Activated T-cell treated with anti-CD3 and anti-CD28 coated beads, Interleukin-2, amount 50 U/mL, for 24 hours (primary cell): ENCODE results near the gene SCG2.

ENCODE experiments used
- DNase-seq: peaks from one replicate; pipeline ENCODE4 v3.0.0-alpha.2; 2020
- H3K27ac Mint-ChIP-seq: 2 replicates; pipeline ENCODE4 v1.8.0; 2020; ENCODE audit warnings: mild to moderate bottlenecking, mixed read lengths
- H3K27me3 Mint-ChIP-seq: 2 replicates; pipeline ENCODE4 v1.8.0; 2020; ENCODE audit warnings: mixed read lengths
- H3K36me3 Mint-ChIP-seq: 2 replicates; pipeline ENCODE4 v1.8.0; 2020; ENCODE audit warnings: low read depth, mixed read lengths
- H3K4me1 Mint-ChIP-seq: 2 replicates; pipeline ENCODE4 v1.8.0; 2020; ENCODE audit warnings: low read depth, mixed read lengths
- H3K4me3 Mint-ChIP-seq: 2 replicates; pipeline ENCODE4 v1.8.0; 2020; ENCODE audit warnings: mild to moderate bottlenecking, moderate library complexity, mixed read lengths
- H3K9me3 Mint-ChIP-seq: 2 replicates; pipeline ENCODE4 v1.8.0; 2020; ENCODE audit warnings: mixed read lengths

The SCG2 gene, protein sequence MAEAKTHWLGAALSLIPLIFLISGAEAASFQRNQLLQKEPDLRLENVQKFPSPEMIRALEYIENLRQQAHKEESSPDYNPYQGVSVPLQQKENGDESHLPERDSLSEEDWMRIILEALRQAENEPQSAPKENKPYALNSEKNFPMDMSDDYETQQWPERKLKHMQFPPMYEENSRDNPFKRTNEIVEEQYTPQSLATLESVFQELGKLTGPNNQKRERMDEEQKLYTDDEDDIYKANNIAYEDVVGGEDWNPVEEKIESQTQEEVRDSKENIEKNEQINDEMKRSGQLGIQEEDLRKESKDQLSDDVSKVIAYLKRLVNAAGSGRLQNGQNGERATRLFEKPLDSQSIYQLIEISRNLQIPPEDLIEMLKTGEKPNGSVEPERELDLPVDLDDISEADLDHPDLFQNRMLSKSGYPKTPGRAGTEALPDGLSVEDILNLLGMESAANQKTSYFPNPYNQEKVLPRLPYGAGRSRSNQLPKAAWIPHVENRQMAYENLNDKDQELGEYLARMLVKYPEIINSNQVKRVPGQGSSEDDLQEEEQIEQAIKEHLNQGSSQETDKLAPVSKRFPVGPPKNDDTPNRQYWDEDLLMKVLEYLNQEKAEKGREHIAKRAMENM

DNA sequence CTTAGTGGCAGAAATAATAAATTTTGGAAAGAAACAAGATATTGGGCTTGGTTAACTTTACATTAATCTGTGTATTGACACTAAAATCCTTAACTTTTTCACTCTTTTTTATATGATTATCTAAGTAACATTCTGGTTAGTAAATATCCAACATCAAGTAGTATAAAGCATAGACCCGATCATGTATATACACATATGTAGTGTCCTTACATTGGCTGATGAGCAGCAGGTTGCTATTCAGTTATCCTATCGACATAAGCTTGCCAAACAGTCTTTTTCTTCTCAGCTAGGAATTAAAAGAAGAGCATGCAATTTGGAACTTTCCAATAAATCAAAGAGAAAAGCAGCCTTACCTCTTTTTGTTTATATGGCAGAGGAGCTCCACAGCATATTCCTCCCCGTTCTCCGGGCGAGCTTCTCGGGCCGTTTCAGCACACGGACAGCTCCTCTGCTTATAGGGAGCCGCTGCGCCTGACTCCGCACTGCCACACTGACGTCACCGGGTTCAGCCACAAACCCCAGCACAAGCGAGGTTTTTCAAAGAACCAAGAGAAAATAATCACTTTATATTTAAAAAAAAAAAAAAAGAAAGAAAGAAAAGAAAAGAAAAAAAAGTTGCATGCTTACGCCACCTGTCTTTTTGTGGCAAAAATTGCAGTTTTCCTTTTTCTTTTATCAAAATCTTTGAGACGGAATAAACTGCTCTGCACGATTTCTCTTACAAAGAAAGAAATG lies at the start of gene SCG2:
Gene SCG2 (minus strand): TSS at position 430 of the 735 bp plus-strand sequence. CDS start 3,079 bp downstream, outside the sequence.
- no peaks in the 10 kb centered on the region for H3K9me3 Mint-ChIP-seq
- H3K36me3 Mint-ChIP-seq, result no peaks in the 10 kb centered on the region
- peak; percentile 37 for DNase-seq
- H3K27me3 Mint-ChIP-seq, result peaks cover 26% of the 10 kb centered on the region
- H3K27ac Mint-ChIP-seq, result no peak within 1 kb of the TSS
- no peak within 1 kb of the TSS for H3K4me3 Mint-ChIP-seq
- H3K4me1 Mint-ChIP-seq, result peaks cover 4% of the 10 kb centered on the region

DNA sequence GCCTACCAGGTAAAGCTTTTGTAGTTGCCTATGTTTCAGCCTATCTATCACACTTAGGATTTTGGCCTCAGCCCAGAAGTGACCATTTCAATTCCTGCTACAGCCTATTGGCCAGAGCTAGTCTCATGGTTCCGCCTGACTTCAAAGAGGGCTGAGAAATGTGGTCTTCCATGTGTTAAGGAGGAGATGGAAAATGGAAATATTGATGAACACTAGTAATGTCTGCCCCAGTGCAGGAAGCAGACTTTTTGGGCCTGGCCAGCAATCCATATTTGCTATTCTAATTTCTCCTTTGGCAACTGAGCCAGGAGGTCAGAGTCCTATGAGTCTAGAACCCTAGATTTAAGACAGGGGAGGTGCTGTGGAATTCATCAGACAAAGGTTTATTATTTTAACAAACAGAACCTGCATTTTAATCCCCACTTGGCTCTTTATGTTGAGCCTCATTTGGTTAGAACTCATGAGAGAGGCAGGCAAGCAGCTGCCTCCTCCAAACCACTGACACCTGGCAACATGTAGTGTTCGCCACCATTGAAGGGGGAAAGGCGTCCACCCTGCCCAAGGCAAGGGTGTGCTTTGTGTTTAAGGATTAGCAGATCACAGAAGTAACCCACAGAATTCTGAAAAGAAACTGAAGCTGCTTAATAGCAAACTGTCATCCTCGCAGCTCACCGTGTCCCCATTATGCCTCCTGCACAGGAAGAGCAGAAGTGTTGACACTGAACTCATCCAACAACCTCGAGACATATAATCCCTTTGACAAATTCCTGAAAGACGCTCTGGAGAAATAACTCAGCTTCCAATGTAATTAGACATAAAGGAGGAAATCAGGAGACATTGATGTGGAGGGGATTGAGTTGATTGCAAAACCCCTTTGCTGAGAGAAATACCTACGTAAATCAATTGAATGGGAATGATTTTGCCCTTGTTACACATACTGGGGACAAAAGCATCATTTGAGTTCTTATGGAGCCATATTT lies 47.7 kb upstream of the SCG2 start:
- no peaks in the 10 kb centered on the region for H3K4me1 Mint-ChIP-seq
- no peak for DNase-seq
- H3K27ac Mint-ChIP-seq, result no peak overlapping the region
- H3K4me3 Mint-ChIP-seq, result no peak overlapping the region
- H3K36me3 Mint-ChIP-seq, result no peaks in the 10 kb centered on the region
- H3K27me3 Mint-ChIP-seq, result peaks cover 8% of the 10 kb centered on the region
- no peaks in the 10 kb centered on the region for H3K9me3 Mint-ChIP-seq

DNA sequence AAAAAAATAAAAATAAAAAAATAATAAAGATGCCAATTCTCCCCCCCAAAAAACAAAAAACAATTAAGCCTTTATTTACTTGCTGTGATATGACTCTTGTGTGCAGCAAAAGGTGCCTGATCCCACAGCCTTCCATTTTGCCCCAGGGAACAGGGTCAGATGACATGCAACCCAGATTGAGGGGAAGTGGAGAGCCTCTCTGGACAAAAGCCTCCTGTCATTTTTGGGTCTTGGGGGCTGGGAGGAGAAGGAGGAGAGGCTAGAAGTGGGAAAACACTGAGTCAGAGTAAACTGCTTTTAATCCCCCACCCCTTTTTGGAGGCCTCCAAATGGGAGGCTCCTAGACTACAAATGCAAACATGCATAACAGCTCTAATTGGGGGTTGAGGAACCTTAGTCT lies 46.6 kb upstream of the SCG2 start:
- H3K27ac Mint-ChIP-seq, result no peak overlapping the region
- DNase-seq, result no peak
- H3K4me1 Mint-ChIP-seq, result no peaks in the 10 kb centered on the region
- no peaks in the 10 kb centered on the region for H3K9me3 Mint-ChIP-seq
- H3K36me3 Mint-ChIP-seq, result no peaks in the 10 kb centered on the region
- H3K27me3 Mint-ChIP-seq, result peaks cover 1% of the 10 kb centered on the region
- no peak overlapping the region for H3K4me3 Mint-ChIP-seq

DNA sequence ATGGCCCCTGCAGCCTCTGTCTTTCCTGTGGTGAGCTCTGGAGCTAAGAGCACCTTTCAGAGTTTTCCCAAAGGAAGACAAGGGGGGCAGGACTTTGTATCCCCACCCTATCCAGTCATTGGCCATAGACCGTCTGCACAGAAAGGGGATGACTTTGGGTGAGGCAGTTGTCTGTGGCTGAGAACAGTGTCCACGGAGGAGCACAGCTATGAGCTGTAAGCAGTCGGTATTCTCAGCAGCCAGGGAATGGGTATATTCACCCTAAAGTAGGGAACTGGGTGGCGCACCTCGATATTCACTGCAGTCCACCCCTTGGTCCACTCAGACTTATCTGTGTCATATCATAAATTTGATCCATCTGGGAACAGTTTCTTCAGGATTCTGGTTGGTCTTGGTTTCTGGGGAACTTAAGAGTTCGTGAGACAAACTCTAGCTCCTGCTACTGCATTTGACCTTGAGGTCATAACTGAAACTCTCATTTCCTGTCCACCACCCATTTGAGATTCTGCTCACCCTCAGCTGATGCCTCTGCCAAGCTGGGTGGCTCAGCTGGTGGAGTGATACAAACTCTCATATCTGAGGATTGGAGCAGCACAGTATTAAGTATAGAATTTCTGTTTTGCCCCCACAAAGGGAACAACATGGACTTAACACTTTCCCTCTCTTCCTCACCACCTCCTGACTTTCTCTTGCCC lies 45.2 kb upstream of the SCG2 start:
- H3K4me1 Mint-ChIP-seq, result no peaks in the 10 kb centered on the region
- no peaks in the 10 kb centered on the region for H3K27me3 Mint-ChIP-seq
- H3K9me3 Mint-ChIP-seq, result no peaks in the 10 kb centered on the region
- H3K36me3 Mint-ChIP-seq, result no peaks in the 10 kb centered on the region
- DNase-seq, result no peak
- no peak overlapping the region for H3K4me3 Mint-ChIP-seq
- H3K27ac Mint-ChIP-seq, result no peak overlapping the region

DNA sequence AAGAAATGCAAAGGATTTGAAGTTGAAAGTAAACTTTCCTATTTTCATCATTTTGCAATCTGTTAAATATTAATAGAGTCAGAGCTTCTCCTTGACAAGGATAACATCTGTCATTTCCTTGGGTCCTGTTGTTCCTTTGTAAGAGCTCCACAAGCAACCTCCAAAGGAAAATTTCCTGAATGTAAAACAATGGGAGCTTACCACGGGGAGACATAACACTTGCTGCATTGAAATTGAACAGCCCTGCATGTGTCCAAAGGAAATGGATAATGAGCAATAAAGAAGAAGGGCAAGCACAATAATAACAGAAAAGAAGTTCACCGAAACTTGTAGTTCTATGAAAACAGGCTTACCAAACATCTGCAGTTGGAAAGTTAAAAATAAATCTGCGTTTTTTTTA lies 42.0 kb upstream of the SCG2 start:
- no peaks in the 10 kb centered on the region for H3K4me1 Mint-ChIP-seq
- H3K27ac Mint-ChIP-seq, result no peak overlapping the region
- no peak overlapping the region for H3K4me3 Mint-ChIP-seq
- H3K36me3 Mint-ChIP-seq, result no peaks in the 10 kb centered on the region
- no peaks in the 10 kb centered on the region for H3K27me3 Mint-ChIP-seq
- no peak for DNase-seq
- H3K9me3 Mint-ChIP-seq, result peaks cover 3% of the 10 kb centered on the region

DNA sequence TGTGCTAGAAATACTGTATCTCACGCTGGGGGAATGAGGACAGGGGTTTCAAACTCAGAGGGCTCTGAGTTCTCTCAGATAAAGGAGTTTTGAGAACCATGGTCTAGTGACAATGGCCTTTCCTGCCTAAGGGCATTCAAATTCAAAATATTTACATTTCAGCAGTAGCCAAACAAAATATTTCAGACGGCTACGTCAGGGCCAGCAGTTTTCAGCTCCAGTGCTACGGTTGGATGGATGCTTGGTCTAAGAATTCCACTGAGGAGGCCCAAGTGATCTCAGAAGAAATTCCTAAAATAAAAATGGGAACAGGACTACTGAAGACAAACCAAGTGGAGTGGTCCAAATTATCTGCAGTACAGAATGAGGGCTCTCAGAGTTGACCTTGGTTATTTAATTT lies 41.1 kb upstream of the SCG2 start:
- Mint-ChIP-seq H3K4me1 (no peaks in the 10 kb centered on the region), H3K27me3 (no peaks in the 10 kb centered on the region), H3K27ac (no peak overlapping the region), H3K9me3 (peaks cover 3% of the 10 kb centered on the region), H3K36me3 (no peaks in the 10 kb centered on the region), H3K4me3 (no peak overlapping the region)
- DNase-seq, result no peak

DNA sequence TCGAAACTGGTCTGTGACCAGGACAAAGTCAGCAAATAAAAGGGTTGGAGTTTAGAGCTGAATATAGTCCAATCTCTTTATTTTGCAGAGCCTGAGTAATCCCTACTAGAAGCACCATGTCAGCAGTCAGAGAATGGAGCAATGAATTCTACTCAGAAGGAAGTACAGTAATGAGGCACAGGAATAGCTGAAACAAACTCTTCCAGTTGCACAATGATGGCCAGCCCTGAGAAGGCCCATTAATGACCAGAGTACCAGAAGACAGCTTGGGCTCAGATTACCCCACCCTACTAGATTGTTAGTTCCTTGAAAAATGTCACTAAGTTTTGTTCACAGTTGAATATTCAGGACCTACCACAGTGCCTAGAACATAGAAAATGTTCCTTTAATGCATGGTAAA lies 40.3 kb upstream of the SCG2 start:
- Mint-ChIP-seq H3K4me3 (no peak overlapping the region), H3K27me3 (no peaks in the 10 kb centered on the region), H3K36me3 (no peaks in the 10 kb centered on the region), H3K27ac (no peak overlapping the region), H3K4me1 (no peaks in the 10 kb centered on the region), H3K9me3 (peaks cover 3% of the 10 kb centered on the region)
- no peak for DNase-seq

DNA sequence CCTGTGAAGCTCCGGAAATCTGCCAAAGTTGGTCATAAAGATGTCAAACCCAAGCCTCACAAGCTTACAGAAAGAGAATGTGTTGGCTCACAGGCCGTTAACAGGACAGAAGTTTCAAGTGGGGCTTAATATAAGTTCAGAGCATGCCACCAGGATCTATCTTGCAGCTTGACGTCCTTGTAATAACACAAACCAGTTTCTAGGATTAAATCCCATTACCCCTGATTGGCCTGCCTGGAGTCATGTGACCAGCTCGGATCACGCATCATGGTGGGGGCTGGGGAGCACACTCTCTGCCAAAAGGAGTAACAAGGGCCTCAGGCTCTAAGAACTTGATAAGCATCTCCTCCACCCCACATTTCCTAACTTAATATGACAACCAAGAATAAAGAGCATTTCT lies 38.9 kb upstream of the SCG2 start:
- Mint-ChIP-seq H3K9me3 (peaks cover 3% of the 10 kb centered on the region), H3K27ac (no peak overlapping the region), H3K27me3 (no peaks in the 10 kb centered on the region), H3K4me1 (no peaks in the 10 kb centered on the region), H3K4me3 (no peak overlapping the region), H3K36me3 (no peaks in the 10 kb centered on the region)
- DNase-seq, result no peak

DNA sequence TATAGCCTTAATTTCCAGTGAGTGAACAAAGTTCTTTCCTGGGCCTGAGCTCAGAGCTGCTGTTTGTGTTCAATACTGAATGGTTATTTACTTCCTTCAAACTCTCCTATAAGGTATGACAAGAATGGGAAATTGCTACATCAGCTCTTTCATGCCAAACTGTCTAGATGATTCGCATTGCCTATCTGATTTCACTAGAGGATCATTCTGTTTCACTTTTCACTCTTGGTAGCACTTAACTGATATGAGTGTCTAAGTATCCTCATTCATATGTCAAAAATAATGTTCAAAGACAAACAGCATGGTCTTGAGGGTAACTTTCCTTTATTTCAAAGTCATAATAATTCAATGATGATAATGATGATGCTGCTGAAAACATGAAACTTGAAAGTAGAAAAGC lies 32.9 kb upstream of the SCG2 start:
- Mint-ChIP-seq H3K27ac (no peak overlapping the region), H3K36me3 (no peaks in the 10 kb centered on the region), H3K4me3 (no peak overlapping the region), H3K9me3 (peaks cover 2% of the 10 kb centered on the region), H3K27me3 (peaks cover 3% of the 10 kb centered on the region), H3K4me1 (no peaks in the 10 kb centered on the region)
- no peak for DNase-seq

DNA sequence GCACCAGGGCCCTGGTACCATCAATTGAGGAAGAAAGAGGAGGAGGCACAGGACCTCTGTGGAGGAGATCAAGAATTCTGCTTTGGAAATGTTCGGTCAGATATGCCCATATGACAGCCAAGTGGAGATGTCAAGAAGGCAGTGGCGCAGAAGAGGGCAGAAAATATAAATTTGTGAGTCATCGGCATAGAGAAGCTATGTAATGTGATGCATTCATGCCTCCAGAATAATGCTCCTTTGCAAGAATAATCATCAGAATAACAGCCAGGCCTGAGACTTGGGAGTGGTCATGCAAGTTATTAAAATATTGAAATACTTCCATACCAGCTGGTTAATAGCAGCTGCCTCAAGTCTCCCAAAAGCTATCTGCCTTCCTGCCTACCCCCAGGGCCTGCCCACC lies 32.1 kb upstream of the SCG2 start:
- Mint-ChIP-seq H3K36me3 (no peaks in the 10 kb centered on the region), H3K4me3 (no peak overlapping the region), H3K27ac (no peak overlapping the region), H3K4me1 (no peaks in the 10 kb centered on the region), H3K9me3 (no peaks in the 10 kb centered on the region), H3K27me3 (peaks cover 8% of the 10 kb centered on the region)
- DNase-seq, result no peak

DNA sequence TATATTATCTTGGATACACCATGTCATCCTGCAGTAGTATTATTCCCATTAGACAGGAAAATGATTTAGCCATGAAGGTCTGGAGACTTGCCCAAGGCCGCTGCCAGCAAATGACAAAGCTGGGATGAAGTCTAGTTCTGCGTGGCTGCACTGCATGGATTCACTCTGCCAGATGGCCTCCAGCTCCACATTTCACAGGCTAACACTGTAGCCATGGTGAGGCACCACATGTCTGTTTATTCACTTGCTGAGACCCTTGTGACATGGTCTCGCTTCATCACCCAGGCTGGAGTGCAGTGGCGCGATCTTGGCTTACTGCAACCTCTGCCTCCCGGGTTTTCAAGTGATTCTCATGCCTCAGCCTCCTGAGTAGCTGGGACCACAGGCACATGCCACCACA lies 31.5 kb upstream of the SCG2 start:
- no peak for DNase-seq
- peaks cover 8% of the 10 kb centered on the region for H3K27me3 Mint-ChIP-seq
- no peak overlapping the region for H3K4me3 Mint-ChIP-seq
- H3K36me3 Mint-ChIP-seq, result no peaks in the 10 kb centered on the region
- no peak overlapping the region for H3K27ac Mint-ChIP-seq
- H3K4me1 Mint-ChIP-seq, result no peaks in the 10 kb centered on the region
- no peaks in the 10 kb centered on the region for H3K9me3 Mint-ChIP-seq

DNA sequence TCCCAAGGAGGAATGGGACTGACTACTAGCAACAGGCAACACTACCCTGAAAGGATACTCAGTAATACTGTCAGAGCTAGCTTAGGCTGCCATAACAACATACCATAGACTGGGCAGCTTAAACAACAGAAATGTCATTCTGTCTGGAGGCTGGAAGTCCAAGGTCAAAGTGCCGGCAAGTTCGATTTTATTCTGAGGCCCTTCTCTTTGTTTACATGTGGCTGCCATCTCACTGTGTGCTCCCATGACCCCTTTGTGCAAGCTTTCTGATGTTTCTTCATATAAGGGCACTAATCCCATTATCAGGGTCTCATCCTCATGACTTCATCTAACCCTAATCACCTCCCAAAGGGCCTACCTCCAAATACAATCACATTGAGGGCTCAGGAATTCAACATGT lies 30.7 kb upstream of the SCG2 start:
- Mint-ChIP-seq H3K36me3 (no peaks in the 10 kb centered on the region), H3K27ac (no peak overlapping the region), H3K4me3 (no peak overlapping the region), H3K4me1 (no peaks in the 10 kb centered on the region), H3K27me3 (peaks cover 8% of the 10 kb centered on the region), H3K9me3 (no peaks in the 10 kb centered on the region)
- no peak for DNase-seq

DNA sequence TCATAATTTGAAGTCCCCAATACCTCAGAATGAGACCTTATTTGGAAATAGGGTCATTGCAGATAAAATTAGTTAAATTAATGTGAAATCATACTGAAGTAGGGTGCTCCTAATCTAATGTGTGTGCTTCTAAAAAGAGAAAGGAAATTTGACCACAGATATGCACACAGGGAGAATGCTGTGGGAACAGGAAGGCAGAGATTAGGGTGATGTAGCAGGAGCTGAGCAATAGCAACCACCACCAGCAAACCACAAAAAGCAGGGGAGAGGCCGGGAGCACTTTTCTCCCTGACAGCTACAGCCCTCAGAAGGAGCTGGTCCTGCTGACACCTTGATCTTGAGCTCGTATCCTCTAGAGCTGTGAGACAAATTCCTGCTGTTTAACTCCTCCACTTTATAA lies 24.6 kb upstream of the SCG2 start:
- H3K36me3 Mint-ChIP-seq, result no peaks in the 10 kb centered on the region
- H3K9me3 Mint-ChIP-seq, result no peaks in the 10 kb centered on the region
- H3K4me3 Mint-ChIP-seq, result no peak overlapping the region
- no peaks in the 10 kb centered on the region for H3K4me1 Mint-ChIP-seq
- H3K27ac Mint-ChIP-seq, result no peak overlapping the region
- no peak for DNase-seq
- H3K27me3 Mint-ChIP-seq, result peaks cover 8% of the 10 kb centered on the region

DNA sequence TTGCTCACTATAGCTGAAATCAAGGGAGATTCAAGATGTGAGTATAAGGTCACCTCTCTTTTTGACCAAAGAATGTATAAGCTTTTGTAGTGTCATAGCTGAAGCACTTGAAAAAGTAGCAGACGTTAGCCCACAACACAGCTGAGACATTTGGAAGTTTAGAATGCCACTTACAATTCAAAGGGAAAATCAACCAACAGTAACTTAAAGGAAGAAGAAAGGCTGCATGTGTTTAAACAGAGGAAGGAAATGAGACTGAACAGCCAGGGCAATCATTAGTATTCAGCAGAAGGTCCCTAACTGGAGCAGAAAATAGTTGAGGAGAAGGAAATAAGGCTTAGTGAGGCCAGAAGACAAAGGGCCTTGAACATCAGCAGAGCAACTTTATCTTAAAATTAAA lies 23.5 kb upstream of the SCG2 start:
- no peak for DNase-seq
- no peaks in the 10 kb centered on the region for H3K36me3 Mint-ChIP-seq
- H3K27me3 Mint-ChIP-seq, result peaks cover 8% of the 10 kb centered on the region
- no peaks in the 10 kb centered on the region for H3K4me1 Mint-ChIP-seq
- no peak overlapping the region for H3K4me3 Mint-ChIP-seq
- no peak overlapping the region for H3K27ac Mint-ChIP-seq
- H3K9me3 Mint-ChIP-seq, result no peaks in the 10 kb centered on the region
